Measurements from ENCODE around the gene GNS.

Gene GNS

GRCh38 chr12:64675795-64676194 lies 83.4 kb downstream of the GNS start:
- no peak for DNase-seq (ENCODE audit: low read depth in 3 of 3, low spot score in 1 of 3)

DNA sequence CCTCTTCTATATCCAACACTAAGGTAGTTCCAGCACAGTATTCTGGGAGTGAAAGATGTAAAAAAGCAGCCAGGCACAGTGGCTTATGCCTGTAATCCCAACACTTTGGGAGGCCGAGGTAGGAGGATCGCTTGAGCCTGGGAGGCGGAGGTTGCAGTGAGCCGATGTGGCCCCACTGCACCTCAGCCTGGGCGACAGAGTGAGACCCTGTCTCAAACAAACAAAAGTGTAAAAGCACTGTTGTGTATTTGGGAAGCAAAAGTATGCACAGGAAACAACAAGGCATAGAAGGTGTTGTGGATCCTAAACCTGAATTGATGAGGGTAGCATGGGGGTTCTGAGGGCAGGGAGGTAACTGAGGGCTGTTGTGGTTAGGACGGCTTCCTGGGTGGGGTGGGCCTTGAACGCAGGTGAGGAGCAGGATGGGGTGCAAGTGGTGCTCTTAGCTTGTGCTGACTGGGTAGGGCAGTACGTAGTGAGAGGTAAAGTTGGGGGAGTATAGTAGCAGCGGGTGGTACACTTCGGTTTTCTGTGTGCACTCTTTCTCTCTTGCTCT lies 84.8 kb downstream of the GNS start:
- peak in 1 of 3 donors; percentile 45 for DNase-seq (ENCODE audit: low read depth in 3 of 3, low spot score in 1 of 3)

- DNase-seq (ENCODE audit: low read depth in 3 of 3, low spot score in 1 of 3): no peak
Observed at GRCh38 chr12:64673490-64674169, 85.6 kb downstream of the GNS start.

DNA sequence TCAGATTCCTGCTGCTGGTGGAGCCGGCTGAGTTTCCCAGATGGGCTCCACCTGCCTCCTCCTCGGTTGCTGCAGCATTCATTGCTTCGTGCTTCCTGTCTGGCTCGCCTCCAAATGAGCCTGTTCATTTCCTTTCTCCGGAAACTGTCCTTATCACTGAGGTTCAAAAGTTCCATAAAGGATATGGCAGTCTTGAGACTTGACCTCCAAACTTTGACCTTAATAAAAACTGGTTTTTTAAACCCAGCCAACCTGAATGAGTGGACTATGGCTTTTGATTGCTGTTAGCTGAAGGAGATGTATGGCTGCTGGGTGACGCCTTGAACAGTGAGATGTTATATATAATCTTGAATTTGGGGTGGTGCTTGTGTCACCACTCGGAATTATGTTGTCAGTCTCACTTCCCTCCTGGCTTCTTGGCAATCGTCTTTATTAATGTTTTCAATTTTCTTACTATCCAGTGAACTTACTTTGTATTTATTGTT lies 86.2 kb downstream of the GNS start:
- no peak for DNase-seq (ENCODE audit: low read depth in 3 of 3, low spot score in 1 of 3)

- DNase-seq (ENCODE audit: low read depth in 3 of 3, low spot score in 1 of 3): no peak
Observed at GRCh38 chr12:64671681-64672080, 87.5 kb downstream of the GNS start.

GRCh38 chr12:64670919-64671639 lies 88.1 kb downstream of the GNS start:
- no peak for DNase-seq (ENCODE audit: low read depth in 3 of 3, low spot score in 1 of 3)

- no peak for DNase-seq (ENCODE audit: low read depth in 3 of 3, low spot score in 1 of 3)
Observed at GRCh38 chr12:64670019-64670418, 89.2 kb downstream of the GNS start.

- no peak for DNase-seq (ENCODE audit: low read depth in 3 of 3, low spot score in 1 of 3)
Observed at GRCh38 chr12:64669270-64669842, 89.8 kb downstream of the GNS start.

GRCh38 chr12:64667793-64668192 lies 91.4 kb downstream of the GNS start:
- no peak for DNase-seq (ENCODE audit: low read depth in 3 of 3, low spot score in 1 of 3)

DNA sequence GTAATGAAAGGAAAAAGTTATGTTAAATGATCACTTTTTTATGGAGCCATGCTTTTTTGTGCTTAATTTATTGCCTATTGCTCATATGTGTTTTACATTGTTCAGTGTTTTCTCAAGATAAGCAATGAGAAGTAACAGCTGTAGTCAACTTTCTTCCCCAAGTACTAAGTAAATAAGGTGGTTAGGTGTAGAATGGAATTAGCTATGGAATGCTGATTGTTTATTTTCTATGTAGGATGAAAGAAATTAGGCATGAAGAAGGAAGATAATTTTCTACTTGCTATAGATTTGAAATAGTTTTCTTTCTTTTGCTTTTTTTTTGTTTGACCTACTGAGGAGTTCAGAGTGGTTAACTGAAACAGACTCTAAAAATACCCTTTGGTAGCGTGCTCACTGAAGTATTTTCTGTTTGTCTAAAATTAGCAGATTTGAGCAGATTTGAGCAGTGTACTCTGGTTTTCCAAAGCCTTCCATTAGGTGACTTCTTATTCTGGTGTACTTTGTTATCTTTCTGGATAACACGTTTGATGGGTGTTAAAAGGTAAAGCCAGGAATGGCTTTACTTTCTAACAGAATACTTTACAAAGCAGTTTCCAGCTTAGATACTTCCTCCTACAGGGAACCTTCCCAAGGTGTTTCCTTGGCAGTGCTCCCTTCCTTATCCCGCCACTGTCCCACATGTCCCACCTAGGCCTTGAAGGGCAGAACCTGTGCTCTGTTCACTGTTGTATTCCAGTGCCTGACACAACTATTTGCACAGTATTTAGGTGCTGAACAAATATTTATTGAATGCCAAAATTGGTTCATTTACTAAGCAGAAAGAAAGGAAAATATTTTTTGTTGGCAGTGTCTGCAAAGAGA lies 92.9 kb downstream of the GNS start:
- DNase-seq (ENCODE audit: low read depth in 3 of 3, low spot score in 1 of 3): no peak

DNA sequence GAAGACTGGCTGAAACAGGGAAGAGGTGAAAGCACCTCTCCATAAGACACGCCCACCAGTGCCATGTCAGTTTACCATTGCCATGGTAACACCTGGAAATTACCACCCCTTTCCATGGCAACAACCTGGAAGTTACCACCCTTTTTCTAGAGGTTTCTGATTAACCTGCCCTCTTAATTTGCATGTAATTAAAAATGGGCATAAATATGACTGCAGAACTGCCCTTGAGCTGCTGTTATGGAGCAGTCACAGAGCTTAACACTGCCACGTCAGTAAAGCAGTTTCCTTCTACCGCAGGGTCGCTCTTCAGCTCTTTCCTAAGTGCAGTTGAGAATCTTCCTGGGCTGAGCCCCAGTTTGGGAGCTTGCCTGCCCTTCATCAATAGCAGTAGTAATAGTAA lies 93.7 kb downstream of the GNS start:
- no peak for DNase-seq (ENCODE audit: low read depth in 3 of 3, low spot score in 1 of 3)
